ENCODE data around the gene ADH4. TPM values are rescaled to one million over a fixed set of nuclear protein-coding genes. Genes with fewer than 3 reads are reported as not detected.

The ADH4 gene
- total and polyA plus RNA-seq, 10 of the 15 experiments (the other 5 are each of a cell fraction or from before 2014, with no cell fraction given) = not detected

DNA sequence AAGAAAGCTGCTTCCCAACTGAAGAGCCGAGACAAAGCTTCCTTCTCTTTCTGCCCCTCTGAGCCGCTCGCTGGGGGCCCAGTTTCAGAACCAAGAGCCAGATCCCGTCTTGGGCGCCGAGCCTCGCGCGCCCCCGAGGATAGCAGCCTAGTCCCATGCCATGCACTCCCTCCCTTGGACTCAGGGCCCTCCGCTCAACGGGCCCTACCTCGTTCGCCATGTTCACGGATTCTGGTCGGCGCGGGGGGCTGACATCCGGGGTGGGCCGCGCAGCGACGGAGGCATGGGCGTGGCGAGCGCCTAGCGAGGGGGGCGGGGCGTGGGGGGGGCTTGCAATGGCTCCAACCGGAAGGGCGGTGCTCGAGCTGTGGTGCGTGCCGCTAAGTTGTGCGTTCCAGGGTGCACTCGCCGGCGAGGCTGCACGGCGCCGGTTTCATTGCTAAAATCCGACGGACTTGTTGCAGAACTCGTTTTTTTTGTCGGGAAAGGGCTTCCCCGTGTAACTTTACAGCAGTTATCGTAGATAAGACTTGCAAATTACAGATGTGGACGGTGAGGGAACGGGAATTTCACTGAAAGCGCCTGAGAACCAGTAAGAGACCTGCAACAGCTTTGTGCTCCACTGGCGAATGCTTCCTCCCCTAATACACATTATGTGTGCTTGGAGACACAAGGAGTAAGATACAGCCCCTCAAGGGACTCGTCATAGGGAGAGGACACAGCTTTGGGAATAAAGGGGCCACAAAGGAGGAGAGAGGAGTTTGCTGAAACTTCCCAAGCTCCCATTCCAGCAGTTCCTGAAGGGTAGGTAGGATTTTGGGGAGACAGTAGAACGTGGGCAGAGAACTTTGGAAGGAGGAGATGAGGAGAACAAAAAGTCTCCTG is 55.4 kb downstream of the ADH4 start, which contains the start of gene ADH5 (continued):
- TF ChIP-seq, protein P1, sequence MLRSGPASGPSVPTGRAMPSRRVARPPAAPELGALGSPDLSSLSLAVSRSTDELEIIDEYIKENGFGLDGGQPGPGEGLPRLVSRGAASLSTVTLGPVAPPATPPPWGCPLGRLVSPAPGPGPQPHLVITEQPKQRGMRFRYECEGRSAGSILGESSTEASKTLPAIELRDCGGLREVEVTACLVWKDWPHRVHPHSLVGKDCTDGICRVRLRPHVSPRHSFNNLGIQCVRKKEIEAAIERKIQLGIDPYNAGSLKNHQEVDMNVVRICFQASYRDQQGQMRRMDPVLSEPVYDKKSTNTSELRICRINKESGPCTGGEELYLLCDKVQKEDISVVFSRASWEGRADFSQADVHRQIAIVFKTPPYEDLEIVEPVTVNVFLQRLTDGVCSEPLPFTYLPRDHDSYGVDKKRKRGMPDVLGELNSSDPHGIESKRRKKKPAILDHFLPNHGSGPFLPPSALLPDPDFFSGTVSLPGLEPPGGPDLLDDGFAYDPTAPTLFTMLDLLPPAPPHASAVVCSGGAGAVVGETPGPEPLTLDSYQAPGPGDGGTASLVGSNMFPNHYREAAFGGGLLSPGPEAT (IDR thresholded peaks at IDR 0.05; ENCODE audit: low read depth) = peak; percentile 43; the same call in 1 of the 2 replicates
- TF ChIP-seq ETV6 (conservative IDR thresholded peaks at IDR 0.05 in 1 of 2, IDR thresholded peaks at IDR 0.05 in 1 of 2; ENCODE audit: borderline replicate concordance in 1 of 2, low read depth in 1 of 2) (no peak; a peak in 1 of 4 replicates), NFYA (IDR thresholded peaks at IDR 0.05; ENCODE audit: borderline replicate concordance, low read depth, low read length) (no peak), PML (IDR thresholded peaks at IDR 0.05; ENCODE audit: low read length) (peak; percentile 92), TARDBP (IDR thresholded peaks at IDR 0.05; ENCODE audit: borderline replicate concordance) (no peak), ZNF687 (IDR thresholded peaks at IDR 0.05) (peak; percentile 53; the same call in 1 of the 2 replicates), SKIL (IDR thresholded peaks at IDR 0.05; ENCODE audit: low read depth, poor library complexity, severe bottlenecking) (peak; percentile 35), TAF1 (IDR thresholded peaks at IDR 0.05; ENCODE audit: borderline replicate concordance, low read depth, low read length) (peak; percentile 90; the same call in 1 of the 2 replicates), USF1 (IDR thresholded peaks at IDR 0.05; ENCODE audit: borderline replicate concordance, extremely low read length, insufficient read depth, low read depth, low read length) (no peak), MEF2B (IDR thresholded peaks at IDR 0.05; ENCODE audit: partially characterized antibody, poor library complexity, severe bottlenecking) (no peak), KLF5 (IDR thresholded peaks at IDR 0.05; ENCODE audit: partially characterized antibody) (no peak), MTA3 (IDR thresholded peaks at IDR 0.05; ENCODE audit: borderline replicate concordance, low read length) (no peak), GABPA (IDR thresholded peaks at IDR 0.05; ENCODE audit: low read depth) (peak; percentile 72), TCF12 (IDR thresholded peaks at IDR 0.05; ENCODE audit: low read depth, low read length) (0 out of 2 replicates have a peak, but pooled peaks have one; percentile 7), POLR2AphosphoS2 (IDR thresholded peaks at IDR 0.05; ENCODE audit: low read depth, low read length) (peak; percentile 94), SP1 (IDR thresholded peaks at IDR 0.05; ENCODE audit: low read depth, low read length) (peak; percentile 26), CBX5 (IDR thresholded peaks at IDR 0.05; ENCODE audit: low read depth) (0 out of 2 replicates have a peak, but pooled peaks have one; percentile 40), NFYB (IDR thresholded peaks at IDR 0.05; ENCODE audit: insufficient read depth, low read depth, low read length) (no peak), TCF3 (IDR thresholded peaks at IDR 0.05; ENCODE audit: borderline replicate concordance, insufficient read depth, low read depth, low read length) (0 out of 2 replicates have a peak, but pooled peaks have one; percentile 51), ZNF274 (IDR thresholded peaks at IDR 0.05; ENCODE audit: insufficient read depth, insufficient read length) (no peak)
